H9 (cell line): Measurements from ENCODE around the gene NUDT3. TPM values are rescaled to one million over a fixed set of nuclear protein-coding genes. Genes with fewer than 3 reads are reported as not detected.

Experiments
- DNase-seq: peaks from one replicate; pipeline ENCODE4 v3.0.0-alpha.2; 2017
- H2AFZ ChIP-seq: one replicate; pipeline ENCODE4 v1.6.1; 2013; ENCODE audit warnings: mild to moderate bottlenecking, low read length, control low read depth, moderate library complexity
- H2AK5ac ChIP-seq: 2 replicates; pipeline ENCODE4 v1.6.1; 2013; ENCODE audit warnings: low read length, control low read depth, mixed read lengths; ENCODE audit not compliant: insufficient read length
- H2BK120ac ChIP-seq: one replicate; pipeline ENCODE4 v1.6.1; 2013; ENCODE audit warnings: low read depth, mild to moderate bottlenecking, low read length, control low read depth, inconsistent platforms; ENCODE audit not compliant: poor library complexity, severe bottlenecking
- H2BK12ac ChIP-seq: 2 replicates; pipeline ENCODE4 v1.6.1; 2013; ENCODE audit warnings: low read length, control low read depth, mixed read lengths, low read depth; ENCODE audit not compliant: insufficient read length
- H2BK15ac ChIP-seq: 2 replicates; pipeline ENCODE4 v1.6.1; 2013; ENCODE audit warnings: low read depth, low read length, control low read depth
- H2BK20ac ChIP-seq: one replicate; pipeline ENCODE4 v1.6.1; 2013; ENCODE audit warnings: low read depth, mild to moderate bottlenecking, low read length, control low read depth, inconsistent platforms; ENCODE audit not compliant: poor library complexity, severe bottlenecking
- H2BK5ac ChIP-seq: 2 replicates; pipeline ENCODE4 v1.6.1; 2013; ENCODE audit warnings: low read length, control low read depth, mixed read lengths; ENCODE audit not compliant: insufficient read length
- H3K14ac ChIP-seq: 2 replicates; pipeline ENCODE4 v1.6.1; 2013; ENCODE audit warnings: low read length, control low read depth; ENCODE audit not compliant: insufficient read depth
- H3K18ac ChIP-seq: 2 replicates; pipeline ENCODE4 v1.6.1; 2013; ENCODE audit warnings: low read depth, mild to moderate bottlenecking, mixed read lengths, low read length, control low read depth; ENCODE audit not compliant: insufficient read length
- H3K23ac ChIP-seq: 2 replicates; pipeline ENCODE4 v1.6.1; 2013; ENCODE audit warnings: low read length, control low read depth, mixed read lengths, low read depth; ENCODE audit not compliant: insufficient read length
- H3K23me2 ChIP-seq: 2 replicates; pipeline ENCODE4 v1.6.1; 2013; ENCODE audit warnings: low read depth, mild to moderate bottlenecking, mixed read lengths, low read length, control low read depth; ENCODE audit not compliant: insufficient read length, poor library complexity, severe bottlenecking
- H3K27ac ChIP-seq: 2 replicates; pipeline ENCODE4 v1.5.1; 2013; ENCODE audit warnings: low read length, control low read depth, mixed read lengths, low read depth; ENCODE audit not compliant: insufficient read length
- H3K27me3 ChIP-seq: 2 replicates; pipeline ENCODE4 v1.6.1; 2013; ENCODE audit warnings: low read length, control low read depth, inconsistent platforms; ENCODE audit not compliant: insufficient read depth
- H3K4ac ChIP-seq: 2 replicates; pipeline ENCODE4 v1.6.1; 2013; ENCODE audit warnings: low read depth, mild to moderate bottlenecking, control low read depth, inconsistent platforms, low read length, moderate library complexity
- H3K4me1 ChIP-seq: 2 replicates; pipeline ENCODE4 v1.6.1; 2013; ENCODE audit warnings: low read length, control low read depth, inconsistent platforms; ENCODE audit not compliant: insufficient read depth
- H3K4me2 ChIP-seq: 2 replicates; pipeline ENCODE4 v1.6.1; 2013; ENCODE audit warnings: low read length, control low read depth, mixed read lengths; ENCODE audit not compliant: insufficient read length, insufficient read depth
- H3K56ac ChIP-seq: 2 replicates; pipeline ENCODE4 v1.6.1; 2013; ENCODE audit warnings: low read depth, mild to moderate bottlenecking, mixed read lengths, low read length, control low read depth; ENCODE audit not compliant: insufficient read length
- H3K79me1 ChIP-seq: 2 replicates; pipeline ENCODE4 v1.6.1; 2013; ENCODE audit warnings: low read depth, mild to moderate bottlenecking, moderate library complexity, low read length, control low read depth, inconsistent platforms; ENCODE audit not compliant: insufficient read depth, poor library complexity, severe bottlenecking
- H3K79me2 ChIP-seq: 2 replicates; pipeline ENCODE4 v1.6.1; 2013; ENCODE audit warnings: low read length, control low read depth, inconsistent platforms; ENCODE audit not compliant: insufficient read depth
- H3K9ac ChIP-seq: 2 replicates; pipeline ENCODE4 v1.6.1; 2013; ENCODE audit warnings: low read length, control low read depth, mixed read lengths; ENCODE audit not compliant: insufficient read length; ENCODE audit errors: extremely low read depth
- H3K9me3 ChIP-seq: one replicate; pipeline ENCODE4 v1.6.1; 2013; ENCODE audit warnings: low read depth, low read length, inconsistent platforms; ENCODE audit not compliant: control insufficient read depth
- H3T11ph ChIP-seq: one replicate; pipeline ENCODE4 v1.6.1; 2013; ENCODE audit warnings: mild to moderate bottlenecking, low read length, control low read depth, inconsistent platforms
- H4K20me1 ChIP-seq: one replicate; pipeline ENCODE4 v1.6.1; 2013; ENCODE audit not compliant: control insufficient read depth, insufficient read length, insufficient read depth
- H4K5ac ChIP-seq: 2 replicates; pipeline ENCODE4 v1.6.1; 2013; ENCODE audit warnings: low read depth, mild to moderate bottlenecking, mixed read lengths, low read length, control low read depth; ENCODE audit not compliant: insufficient read length
- H4K8ac ChIP-seq: replicated peaks from 2 replicates; pipeline ENCODE4 v1.6.1; 2013; ENCODE audit warnings: low read length, control low read depth, mixed read lengths, low read depth; ENCODE audit not compliant: insufficient read length
- H4K91ac ChIP-seq: 2 replicates; pipeline ENCODE4 v1.6.1; 2013; ENCODE audit warnings: low read depth, mild to moderate bottlenecking, moderate library complexity, mixed read lengths, low read length, control low read depth; ENCODE audit not compliant: insufficient read length
- H3K27ac Mint-ChIP-seq, 3 experiments: 2 replicates in 2 of 3; 3 replicates in 1 of 3; pipeline ENCODE4 v1.8.0; 2020 to 2021; ENCODE audit warnings: mixed read lengths in 3 of 3, mild to moderate bottlenecking in 1 of 3, moderate library complexity in 1 of 3
- H3K27me3 Mint-ChIP-seq: 2 replicates; pipeline ENCODE4 v1.8.0; 2021; ENCODE audit warnings: low read depth, mild to moderate bottlenecking, moderate library complexity, mixed read lengths
- H3K36me3 Mint-ChIP-seq, 3 experiments: 2 replicates in 2 of 3; 3 replicates in 1 of 3; pipeline ENCODE4 v1.8.0; 2020 to 2021; ENCODE audit warnings: low read depth in 3 of 3, mixed read lengths in 3 of 3; ENCODE audit not compliant: insufficient read depth in 1 of 3
- H3K4me1 Mint-ChIP-seq, 2 experiments: 2 replicates each; pipeline ENCODE4 v1.8.0; 2020; ENCODE audit warnings: mixed read lengths in 2 of 2
- H3K4me3 Mint-ChIP-seq, 2 experiments: 2 replicates in 1 of 2; 3 replicates in 1 of 2; pipeline ENCODE4 v1.8.0; 2020 to 2021; ENCODE audit warnings: mild to moderate bottlenecking in 2 of 2, mixed read lengths in 2 of 2, moderate library complexity in 1 of 2
- H3K9me3 Mint-ChIP-seq, 2 experiments: 2 replicates in 1 of 2; 3 replicates in 1 of 2; pipeline ENCODE4 v1.8.0; 2020; ENCODE audit warnings: mild to moderate bottlenecking in 2 of 2, mixed read lengths in 2 of 2, moderate library complexity in 1 of 2
- CTCF ChIP-seq: fragments of 200-600 bp; sonication (generic); conservative IDR thresholded peaks from 3 replicates; pipeline ENCODE4 v1.8.0; 2021; ENCODE audit warnings: antibody characterized with exemption, mild to moderate bottlenecking
- WGBS: extraction: QIAGEN DNeasy Blood & Tissue Kit; methylation state at CpG from one replicate; pipeline ENCODE4 v1.1.7; 2013; ENCODE audit warnings: missing lambda C conversion rate, low lambda C conversion rate, mixed read lengths; ENCODE audit not compliant: insufficient read length; ENCODE audit errors: extremely low coverage; 5-methylcytosine and 5-hydroxymethylcytosine counted together
- total RNA-seq: library from RNA; stranded (reverse); gene quantifications from 2 replicates; pipeline ENCODE4 v1.2.1, GENCODE V29; 2021

NUDT3 gene
- total RNA-seq, 1 experiment from 2014 or later: 23.6 TPM

GRCh38 chr6:34346175-34347119, 46.0 kb downstream of the NUDT3 start:
- Histone ChIP-seq H3K23me2 (no peaks in the 10 kb centered on the region), H3K27ac (no peak overlapping the region)

More at GRCh38 chr6:34346175-34347119, 46.0 kb downstream of the NUDT3 start:
- Mint-ChIP-seq H3K36me3 (peaks cover 0 to 2% (median 2%) of the 10 kb centered on the region in 3 experiments; a peak in 3 of 7 replicates), H3K4me1 (peaks cover 0 to 7% of the 10 kb centered on the region in 2 experiments; a peak in 1 of 4 replicates), H3K27ac (no peak overlapping the region), H3K4me3 (no peak overlapping the region), H3K27me3 (no peaks in the 10 kb centered on the region), H3K9me3 (no peaks in the 10 kb centered on the region; a peak in 1 of 5 replicates)
- no peaks in the 10 kb centered on the region for H4K20me1 ChIP-seq
- H3K79me2 ChIP-seq: no peaks in the 10 kb centered on the region; the same call in 1 of the 2 replicates
- H3K9me3 ChIP-seq: no peaks in the 10 kb centered on the region
- no peak overlapping the region for H3K18ac ChIP-seq
- no peak for TF ChIP-seq CTCF
- H3K79me1 ChIP-seq: no peaks in the 10 kb centered on the region
- H3T11ph ChIP-seq: no peak overlapping the region
- no peak overlapping the region for H2BK120ac ChIP-seq
- no peak overlapping the region for H2BK12ac ChIP-seq
- no peak overlapping the region for H3K4ac ChIP-seq
- H3K9ac ChIP-seq: no peak overlapping the region
- H2AK5ac ChIP-seq: no peak overlapping the region
- no peaks in the 10 kb centered on the region for H3K27me3 ChIP-seq
- no CpG with 5 or more reads among the region's 9 CpGs for WGBS
- no peak overlapping the region for H2AFZ ChIP-seq
- DNase-seq: no peak
- no peak overlapping the region for H4K91ac ChIP-seq
- H3K4me1 ChIP-seq: no peaks in the 10 kb centered on the region
- no peak overlapping the region for H2BK15ac ChIP-seq
- no peak overlapping the region for H2BK20ac ChIP-seq
- H3K56ac ChIP-seq: no peak overlapping the region
- H3K4me2 ChIP-seq: no peak overlapping the region
- no peak overlapping the region for H4K5ac ChIP-seq
- H3K23ac ChIP-seq: no peak overlapping the region
- no peak overlapping the region for H2BK5ac ChIP-seq
- no peak overlapping the region for H3K14ac ChIP-seq
- no peak overlapping the region for H4K8ac ChIP-seq
